Activated effector memory CD4-positive, alpha-beta T cell treated with Interleukin-2 at 50 U/mL for 16 hours (primary cell): ENCODE data around the gene LRIF1.
"Not testable (repeated sequence)": the region's sequence is repeated elsewhere in the genome, so short reads cannot be mapped to it uniquely, and the experiment has no call there.

Experiments used
- DNase-seq: peaks from one replicate; pipeline ENCODE4 v3.0.0-alpha.2; 2020

The LRIF1 gene, protein sequence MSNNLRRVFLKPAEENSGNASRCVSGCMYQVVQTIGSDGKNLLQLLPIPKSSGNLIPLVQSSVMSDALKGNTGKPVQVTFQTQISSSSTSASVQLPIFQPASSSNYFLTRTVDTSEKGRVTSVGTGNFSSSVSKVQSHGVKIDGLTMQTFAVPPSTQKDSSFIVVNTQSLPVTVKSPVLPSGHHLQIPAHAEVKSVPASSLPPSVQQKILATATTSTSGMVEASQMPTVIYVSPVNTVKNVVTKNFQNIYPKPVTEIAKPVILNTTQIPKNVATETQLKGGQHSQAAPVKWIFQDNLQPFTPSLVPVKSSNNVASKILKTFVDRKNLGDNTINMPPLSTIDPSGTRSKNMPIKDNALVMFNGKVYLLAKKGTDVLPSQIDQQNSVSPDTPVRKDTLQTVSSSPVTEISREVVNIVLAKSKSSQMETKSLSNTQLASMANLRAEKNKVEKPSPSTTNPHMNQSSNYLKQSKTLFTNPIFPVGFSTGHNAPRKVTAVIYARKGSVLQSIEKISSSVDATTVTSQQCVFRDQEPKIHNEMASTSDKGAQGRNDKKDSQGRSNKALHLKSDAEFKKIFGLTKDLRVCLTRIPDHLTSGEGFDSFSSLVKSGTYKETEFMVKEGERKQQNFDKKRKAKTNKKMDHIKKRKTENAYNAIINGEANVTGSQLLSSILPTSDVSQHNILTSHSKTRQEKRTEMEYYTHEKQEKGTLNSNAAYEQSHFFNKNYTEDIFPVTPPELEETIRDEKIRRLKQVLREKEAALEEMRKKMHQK

DNA sequence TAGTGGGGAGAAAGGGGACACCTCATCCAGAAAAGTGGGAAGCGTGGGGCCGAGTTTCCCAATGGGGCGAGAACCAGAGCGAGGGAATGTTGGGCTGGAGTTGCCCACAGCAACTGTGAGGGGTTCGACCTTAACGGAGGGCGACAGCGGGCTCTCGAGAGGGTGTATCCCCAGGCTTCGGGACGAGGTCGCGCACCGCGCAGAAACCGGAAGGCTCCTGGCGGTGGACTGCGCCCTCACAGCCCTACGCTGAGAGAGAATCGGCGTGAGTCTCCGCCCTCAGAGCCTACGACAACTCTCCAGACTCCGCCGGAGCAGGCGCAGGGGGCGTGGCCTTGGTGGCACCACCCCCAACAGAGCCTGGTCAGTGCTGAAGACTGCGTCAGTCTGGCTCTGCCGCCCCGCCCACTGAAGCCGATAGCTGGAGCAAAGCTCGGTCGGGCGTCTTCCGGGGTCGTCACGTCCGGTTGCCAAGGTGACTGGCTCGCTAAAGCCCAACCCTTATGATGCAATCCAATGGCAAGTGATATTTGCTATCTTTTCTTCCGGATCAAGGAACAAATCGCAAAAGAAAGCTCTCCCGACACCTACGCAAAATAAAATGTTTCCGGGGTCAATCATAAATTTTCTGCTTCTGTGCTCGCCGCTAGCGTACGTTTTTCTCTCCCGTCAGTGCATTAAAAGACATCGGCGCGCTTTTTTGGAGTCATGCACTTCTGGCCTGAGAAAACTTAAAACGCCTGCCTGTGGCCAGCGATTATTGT, at the start of gene LRIF1:
TSS of gene LRIF1 (minus strand) at position 232 of the 764 bp plus-strand sequence. CDS start 234 bp downstream, outside the sequence.
- DNase-seq = peak; percentile 99

DNA sequence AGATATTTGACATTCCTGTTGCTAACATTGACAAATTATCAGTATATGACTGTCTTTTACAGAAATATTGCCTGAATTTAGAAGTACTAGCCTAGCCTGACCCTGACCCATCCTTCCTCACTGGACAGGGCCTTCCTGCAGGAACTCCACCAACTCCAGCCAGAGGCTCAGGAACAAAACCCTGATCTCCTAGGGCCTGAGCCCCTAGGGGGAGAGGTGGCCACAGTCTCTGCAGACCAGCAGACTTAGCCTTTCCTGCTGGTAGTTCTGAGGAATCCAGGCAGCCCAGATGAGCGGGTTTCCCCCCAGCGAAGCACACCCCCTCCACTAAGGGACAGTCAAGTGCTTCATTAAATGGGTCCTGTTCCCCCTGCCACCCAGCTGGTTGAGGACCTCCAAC, 44.3 kb upstream of the LRIF1 start:
- no peak for DNase-seq

DNA sequence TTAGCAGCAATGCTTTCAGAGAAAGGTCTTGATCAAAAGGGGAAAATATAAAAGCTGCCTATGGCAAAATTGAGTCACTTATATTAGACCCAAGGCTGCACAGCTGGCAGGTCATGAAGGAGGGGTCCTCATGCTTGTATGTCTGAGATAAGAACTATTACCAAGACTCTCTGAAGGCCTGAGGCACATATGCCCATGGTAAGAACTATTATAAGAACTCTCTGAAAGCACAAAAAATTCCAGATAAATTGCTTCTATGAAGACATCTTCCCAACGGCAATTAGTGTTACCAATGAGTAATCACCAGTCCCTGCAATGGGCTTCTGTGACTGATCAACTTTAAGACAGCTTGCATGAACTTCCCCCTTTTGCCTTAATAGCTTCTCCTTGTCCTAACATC, 42.8 kb upstream of the LRIF1 start:
- DNase-seq = no peak

DNA sequence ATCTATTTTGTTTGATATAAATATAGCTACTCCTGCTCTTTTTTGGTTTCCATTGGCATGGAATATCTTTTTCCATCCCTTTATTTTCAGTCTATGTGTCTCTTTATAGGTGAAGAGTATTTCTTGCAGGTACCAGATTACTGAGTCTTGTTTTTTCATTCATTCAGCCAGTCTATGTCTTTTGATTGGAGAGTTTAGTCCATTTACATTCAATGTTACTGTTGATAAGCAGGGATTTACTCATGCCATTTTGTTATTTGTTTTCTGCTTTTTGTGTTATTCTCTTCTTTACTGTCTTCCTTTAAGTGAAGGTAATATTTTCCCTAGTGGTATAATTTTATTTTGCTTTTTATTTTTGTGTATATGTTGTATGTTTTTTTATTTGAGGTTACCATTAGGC, 35.9 kb upstream of the LRIF1 start:
- not testable (repeated sequence) for DNase-seq

DNA sequence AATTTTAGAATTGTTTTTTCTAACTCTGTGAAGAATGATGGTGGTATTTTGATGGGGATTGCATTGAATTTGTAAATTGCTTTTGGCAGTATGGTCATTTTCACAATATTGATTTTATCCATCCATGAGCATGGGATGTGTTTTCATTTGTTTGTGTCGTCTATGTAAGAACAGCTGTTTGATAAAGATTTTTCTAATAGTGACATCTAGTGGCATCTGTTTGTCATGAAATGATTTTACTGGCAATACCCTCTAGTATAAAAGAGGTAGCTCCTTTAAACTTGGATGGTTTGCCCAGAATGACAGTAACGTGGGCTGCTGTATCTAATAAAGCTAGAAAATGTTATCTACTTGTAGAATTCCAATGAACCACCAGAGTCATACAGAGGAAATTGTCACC, 28.6 kb upstream of the LRIF1 start:
- DNase-seq = not testable (repeated sequence)

DNA sequence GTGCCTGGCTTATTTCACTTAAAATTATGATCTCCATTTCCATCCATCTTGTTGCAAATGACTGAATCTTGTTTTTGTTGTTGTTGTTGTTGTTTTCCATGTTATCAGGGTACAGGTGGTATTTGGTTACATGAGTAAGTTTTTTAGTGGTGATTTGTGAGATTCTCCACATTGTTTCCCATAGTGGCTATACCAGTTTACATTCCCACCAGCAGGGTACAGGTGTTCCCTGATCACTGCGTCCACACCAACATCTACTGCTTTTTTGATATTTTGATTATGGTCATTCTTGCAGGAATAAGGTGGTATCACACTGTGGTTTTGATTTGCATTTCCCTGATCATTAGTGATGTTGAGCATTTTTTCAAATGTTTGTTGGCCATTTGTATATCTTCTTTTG, 27.6 kb upstream of the LRIF1 start:
- not testable (repeated sequence) for DNase-seq

DNA sequence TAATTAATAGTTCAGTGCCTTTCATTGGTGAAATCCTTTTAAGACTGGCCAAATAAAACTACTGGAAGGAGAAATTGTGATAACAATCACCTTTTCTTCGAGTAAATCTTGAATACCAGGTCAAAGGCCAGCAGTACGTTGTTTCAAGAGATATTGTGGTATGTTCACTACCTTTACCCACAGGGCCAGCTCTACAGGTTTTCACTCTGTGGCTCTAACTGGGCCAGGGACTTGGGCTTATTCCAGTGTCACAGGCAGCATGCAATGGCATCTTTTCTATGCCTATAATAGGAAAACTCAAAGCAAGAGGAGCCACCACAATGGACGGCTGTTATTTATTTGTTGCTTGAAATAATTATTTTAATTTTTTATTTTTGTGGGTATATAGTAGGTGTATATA, 26.8 kb upstream of the LRIF1 start:
- DNase-seq = no peak

DNA sequence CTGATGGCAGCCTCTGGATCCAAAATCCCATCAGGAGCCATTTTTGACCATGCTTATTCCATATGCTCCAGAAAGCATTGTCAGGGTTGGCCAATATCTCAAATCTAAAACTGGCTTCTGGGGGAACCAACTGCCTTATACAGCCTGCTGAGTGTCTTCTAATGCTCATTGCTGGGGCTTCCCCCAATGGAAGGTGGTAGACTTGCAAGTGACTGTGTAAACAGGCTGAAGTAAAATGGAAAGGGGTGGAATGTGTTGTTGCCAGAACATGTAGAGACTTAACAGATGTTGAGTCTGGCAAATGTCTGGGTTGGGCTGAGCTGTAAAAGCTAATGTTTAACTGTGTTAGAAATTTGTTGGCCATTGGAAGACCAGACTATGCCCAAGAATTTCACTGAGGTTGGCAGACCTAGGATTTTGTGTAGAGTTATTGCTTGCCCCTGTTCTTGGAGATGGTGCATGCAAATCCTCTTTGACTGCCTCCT, 22.7 kb upstream of the LRIF1 start:
- no peak for DNase-seq

DNA sequence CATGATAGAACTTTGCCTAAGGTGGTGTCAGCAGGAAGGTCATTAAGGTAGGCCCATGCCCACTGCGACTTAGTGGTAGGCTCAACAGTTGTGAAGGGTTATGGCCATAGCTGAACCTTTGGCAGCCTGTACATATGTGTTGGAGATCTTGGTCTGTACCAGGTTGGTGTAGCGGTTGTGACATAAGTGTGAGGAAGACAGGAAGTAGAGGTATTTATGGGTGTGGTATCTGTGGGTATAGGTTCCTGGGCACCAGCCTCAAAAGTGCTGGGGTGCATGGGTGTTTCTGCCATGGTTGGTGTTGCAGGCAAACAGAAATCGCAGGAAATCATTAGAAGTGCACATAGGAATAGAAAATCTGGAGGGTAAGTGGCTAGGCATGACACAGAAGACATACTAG, 18.6 kb upstream of the LRIF1 start:
- DNase-seq = no peak

DNA sequence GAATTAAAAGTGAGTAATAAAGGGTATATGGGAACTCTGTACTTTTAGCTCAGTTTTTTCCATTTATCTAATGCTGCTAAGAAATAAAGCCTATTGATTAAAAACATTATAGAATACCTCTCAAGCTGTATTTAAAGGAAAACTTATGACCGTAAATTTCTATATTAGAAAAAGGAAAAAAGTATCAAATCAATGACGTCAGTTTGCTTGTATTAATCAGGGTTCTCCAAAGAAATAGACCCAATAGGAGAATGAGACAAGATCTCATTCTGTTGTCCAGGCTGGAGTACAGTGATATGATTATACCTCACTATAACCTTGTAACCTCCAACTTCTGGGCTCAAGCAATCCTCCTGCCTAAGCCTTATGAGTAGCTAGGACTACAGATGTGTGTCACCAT, 15.4 kb upstream of the LRIF1 start:
- DNase-seq = no peak

DNA sequence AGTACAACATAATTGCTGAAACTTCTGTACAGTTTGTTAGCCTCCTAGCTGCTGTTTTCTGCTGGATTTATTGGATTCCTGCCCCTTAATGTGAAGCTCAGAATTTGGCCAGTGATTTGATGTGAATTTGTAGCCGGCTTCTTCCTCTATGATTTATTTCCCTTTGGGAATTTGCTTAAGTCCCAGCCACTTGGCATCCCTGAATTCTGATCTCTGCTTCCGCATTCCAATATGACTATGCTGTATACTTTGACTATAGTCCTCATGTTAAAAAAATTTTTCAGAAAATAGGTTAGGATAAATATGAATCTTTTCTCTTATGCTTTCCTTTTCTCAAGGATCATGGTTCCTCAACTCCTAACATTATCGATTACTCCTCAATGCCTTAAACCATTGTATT, 12.4 kb upstream of the LRIF1 start:
- DNase-seq = no peak

DNA sequence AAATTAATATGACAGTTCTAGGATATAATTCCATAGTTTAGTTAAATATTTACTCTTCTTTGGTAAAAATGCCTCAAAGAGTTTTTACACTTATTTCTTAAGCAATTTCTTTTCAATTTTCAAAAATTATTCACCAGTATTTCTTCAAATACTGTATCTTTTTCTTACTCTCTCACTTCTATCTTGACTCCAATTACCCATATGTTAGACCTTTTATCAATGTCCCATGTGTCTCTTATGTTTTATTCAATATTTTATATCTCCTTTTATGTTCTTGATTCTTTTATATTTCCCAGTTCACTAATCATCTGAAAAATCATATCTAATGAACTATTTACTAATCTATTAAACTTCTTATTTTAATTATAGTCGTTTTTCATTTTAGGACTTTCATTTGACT, 11.5 kb upstream of the LRIF1 start:
- no peak for DNase-seq

DNA sequence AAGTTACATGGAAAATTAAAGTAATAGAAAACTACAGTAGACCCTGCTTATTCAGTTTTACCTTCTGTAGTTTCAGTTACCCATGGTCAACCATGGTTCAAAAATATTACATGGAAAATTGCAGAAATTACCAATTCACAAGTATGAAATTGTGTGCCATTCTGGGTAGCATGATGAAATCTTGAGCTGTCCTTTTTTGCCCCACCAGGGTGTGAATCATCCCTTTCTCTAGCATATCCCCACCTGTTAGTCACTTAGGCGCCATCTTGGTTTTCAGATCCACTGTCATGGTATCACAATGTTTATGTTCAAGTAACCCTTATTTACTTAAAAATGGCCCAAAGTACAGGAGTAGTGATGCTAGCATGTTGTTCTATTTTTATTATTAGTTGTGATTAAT, 3.5 kb upstream of the LRIF1 start:
- no peak for DNase-seq

DNA sequence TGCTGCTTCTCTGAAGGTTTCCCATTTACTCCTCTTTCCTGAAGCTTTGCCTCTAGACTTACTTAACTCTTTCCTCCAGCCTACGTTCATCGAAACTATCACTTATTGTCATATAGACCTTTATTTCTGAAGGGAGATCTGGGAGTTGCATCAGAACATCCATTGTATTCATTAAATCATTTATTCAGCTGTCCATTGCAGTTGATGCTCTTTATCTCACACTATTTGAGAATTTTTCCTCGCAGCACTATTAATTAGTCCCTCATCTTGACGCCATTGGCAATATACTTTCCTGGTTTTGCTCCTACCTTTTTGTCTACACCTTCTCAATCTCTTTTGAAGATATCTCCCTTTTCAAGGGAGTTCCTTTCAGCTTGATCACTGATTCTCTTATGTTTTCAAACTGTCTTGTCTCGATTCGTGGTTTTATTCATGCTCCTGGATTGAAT, 757 bp upstream of the LRIF1 start:
- DNase-seq = no peak

DNA sequence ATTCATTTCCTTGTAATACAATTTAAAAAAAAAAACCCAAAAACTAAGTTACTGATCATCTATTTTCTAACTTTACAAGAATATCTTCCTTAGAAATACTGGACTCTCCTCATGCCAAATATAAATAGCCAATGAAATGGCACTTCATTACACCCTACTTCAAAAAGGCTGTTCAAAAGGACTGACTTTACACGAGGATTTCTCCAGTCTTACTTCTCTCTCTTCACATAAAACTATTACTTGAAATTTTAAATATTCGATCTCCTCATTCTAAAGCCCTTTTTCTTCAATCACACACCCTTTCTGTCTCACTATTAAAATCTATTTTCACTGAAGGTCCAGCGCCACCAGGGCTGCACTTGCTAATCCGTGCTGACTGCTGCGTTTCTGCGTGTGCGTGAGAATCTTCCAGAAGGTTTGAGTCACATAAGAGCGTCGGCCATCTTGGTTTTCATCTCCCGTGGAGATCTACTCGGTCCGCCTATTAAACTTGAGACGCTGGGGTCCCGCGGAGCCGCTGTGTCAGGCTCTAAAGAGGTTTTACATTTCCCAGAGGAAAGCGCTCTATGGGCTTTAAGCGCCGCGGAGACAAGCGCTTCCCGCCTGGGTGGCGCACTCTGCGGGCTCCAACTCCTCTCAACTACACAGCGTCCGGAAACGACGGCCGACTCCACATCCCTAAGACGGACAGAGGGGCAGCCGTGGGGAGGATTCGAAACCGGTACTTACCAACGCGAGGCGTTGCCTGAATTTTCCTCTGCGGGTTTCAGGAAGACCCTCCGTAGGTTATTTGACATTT, 631 bp downstream of the LRIF1 start:
- DNase-seq = peak; percentile 49

DNA sequence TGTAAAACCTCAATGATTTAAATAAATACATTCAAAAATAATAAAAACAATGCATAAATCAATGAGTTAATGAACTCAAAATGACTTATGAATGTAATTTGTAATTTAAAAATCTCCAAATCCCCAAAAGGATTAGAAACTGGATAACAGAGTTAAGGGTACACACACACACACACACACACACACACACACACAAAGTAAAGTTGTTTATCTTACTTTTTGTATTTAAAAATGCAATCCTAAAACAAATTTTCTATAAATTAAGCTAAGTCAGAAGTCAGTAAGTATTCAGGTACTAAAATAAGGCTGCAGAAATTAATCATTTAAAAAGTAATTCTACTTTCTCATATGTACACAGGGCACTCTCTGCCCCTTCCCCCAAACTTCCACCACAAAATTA, 1.8 kb downstream of the LRIF1 start:
- DNase-seq = no peak

DNA sequence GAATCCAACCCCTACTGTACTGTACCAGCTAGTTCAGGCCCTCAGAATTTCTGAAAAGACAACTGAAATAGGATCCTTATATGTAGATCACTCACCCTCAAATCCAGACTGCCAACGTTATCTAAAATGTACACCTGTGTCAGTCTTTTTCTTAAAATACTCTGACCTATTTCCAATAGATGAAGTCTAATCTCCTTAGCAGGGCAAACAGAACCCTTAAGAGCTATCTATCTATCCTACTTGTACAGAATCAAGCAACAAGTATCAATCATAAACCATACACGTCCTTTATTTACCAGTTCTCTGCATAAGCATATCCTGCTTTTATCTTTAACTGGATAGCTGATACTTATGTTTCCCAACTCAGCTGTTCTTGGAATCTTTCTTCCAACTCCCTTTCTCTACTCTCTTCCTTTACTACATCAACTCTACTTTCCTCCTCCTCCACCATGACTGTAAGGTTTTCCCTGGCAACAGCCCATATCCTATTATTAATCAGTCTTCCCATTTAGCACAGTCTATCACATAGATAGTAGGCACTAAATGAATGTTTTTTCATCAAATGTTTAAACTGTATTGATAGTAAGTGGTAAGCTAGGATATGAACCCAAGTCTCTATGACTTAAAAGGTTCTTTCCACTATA, 2.8 kb downstream of the LRIF1 start:
- DNase-seq = no peak

DNA sequence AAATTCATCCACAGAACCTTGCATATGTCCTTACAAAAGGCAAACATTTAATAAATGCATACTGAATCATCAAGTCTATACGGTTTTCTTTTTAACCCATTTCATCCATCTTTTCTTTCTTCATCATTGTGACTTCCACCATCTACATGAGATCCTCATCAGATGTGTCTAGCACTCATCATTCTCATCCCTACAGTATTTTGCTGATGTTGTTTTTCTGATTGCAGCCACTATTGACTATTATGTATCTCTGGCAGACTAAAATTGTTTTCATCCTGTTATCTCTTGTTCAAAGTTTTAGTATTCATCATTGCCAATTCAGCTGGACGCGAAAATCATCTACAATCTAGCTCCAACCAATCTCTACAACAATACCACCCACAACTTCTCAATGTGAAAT, 5.9 kb downstream of the LRIF1 start:
- DNase-seq = no peak

DNA sequence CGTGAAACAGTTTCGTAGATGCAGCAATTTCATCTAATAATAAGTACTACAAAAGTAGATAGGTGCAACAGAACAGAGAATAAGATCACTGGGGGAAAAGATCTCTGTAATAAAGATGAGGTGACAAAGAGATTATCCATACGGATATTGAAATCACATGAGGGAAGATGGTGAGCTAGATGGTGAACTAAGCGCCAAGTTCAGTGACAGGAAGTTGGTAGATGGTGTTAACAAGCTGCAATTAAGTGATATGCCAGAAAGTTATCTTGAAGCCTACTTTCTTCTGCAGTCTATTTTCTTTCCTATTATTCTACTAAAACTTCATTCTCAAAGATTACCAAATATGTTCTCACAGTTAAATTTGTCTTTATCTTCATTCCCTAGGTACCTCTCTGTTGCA, 7.1 kb downstream of the LRIF1 start:
- no peak for DNase-seq

DNA sequence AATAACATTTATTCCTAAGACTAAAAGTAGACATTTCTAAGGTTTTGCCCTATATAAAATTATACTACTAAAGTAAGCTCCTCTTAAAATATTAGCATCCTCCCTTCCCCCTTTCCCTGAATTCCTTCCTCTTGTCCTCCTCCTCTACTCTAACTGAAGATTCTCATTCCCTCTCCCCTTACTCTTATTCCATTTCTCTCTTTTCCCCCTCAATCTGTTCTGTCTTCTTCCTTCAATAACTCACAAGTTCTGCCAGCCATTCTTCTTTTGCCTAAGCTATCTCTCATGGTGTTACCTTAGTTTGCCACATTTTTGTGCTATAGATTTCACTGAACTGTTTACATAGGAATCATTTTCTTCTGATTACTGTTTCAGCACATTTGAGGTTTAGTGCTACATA, 10.7 kb downstream of the LRIF1 start:
- no peak for DNase-seq

DNA sequence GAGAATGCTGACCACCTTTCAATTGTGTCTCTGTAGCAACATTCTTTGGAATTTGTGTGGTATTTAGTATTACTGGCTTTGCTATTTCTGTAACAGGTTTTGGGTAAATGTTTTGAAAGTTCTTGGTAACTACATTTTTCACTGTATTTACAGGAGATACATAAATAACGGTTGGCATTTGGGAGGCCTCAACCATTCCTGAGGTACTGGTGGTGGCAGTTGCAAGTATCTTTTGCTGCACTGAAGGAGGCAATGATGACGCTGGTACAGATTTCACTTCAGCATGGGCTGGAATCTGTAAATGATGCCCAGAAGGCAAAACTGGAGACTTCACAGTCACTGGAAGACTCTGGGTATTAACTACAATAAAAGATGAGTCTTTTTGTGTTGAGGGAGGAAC, 11.7 kb downstream of the LRIF1 start:
- no peak for DNase-seq

DNA sequence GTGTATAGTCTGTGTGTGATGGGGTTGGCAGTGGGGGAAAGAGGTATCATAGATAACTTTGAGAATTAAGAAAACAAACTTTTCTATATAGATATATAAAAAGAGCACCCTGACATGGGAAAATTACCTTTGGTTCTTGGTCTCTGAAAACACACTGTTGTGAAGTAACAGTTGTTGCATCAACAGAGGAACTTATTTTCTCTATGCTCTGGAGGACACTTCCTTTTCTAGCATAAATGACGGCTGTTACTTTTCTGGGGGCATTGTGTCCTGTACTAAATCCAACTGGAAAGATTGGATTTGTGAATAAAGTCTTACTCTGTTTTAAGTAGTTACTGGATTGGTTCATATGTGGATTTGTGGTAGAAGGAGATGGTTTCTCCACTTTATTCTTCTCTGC, 12.6 kb downstream of the LRIF1 start:
- DNase-seq = no peak
